SU-DHL-6 (cell line): Measurements from ENCODE around the gene SCLY.

Experiments used
- H2AFZ ChIP-seq: fragments of 200-600 bp; sonication (generic); 2 replicates; pipeline ENCODE4 v1.6.1; 2014; ENCODE audit warnings: low read depth, mild to moderate bottlenecking, moderate library complexity, mixed read lengths, antibody characterized with exemption, low read length; ENCODE audit not compliant: severe bottlenecking
- H3F3A ChIP-seq: fragments of 200-600 bp; shearing (Covaris generic); 2 replicates; pipeline ENCODE4 v1.6.0; 2016; ENCODE audit warnings: antibody characterized with exemption, mild to moderate bottlenecking; ENCODE audit not compliant: insufficient read depth
- H3K27ac ChIP-seq: fragments of 200-600 bp; sonication (generic); 2 replicates; pipeline ENCODE4 v1.5.1; 2016; ENCODE audit warnings: low read depth, mild to moderate bottlenecking, low read length, moderate library complexity, mixed read lengths
- H3K27me3 ChIP-seq: fragments of 200-600 bp; sonication (generic), shearing (Covaris generic); 2 replicates; pipeline ENCODE4 v1.6.0; 2014; ENCODE audit warnings: mild to moderate bottlenecking, low read length
- H3K36me3 ChIP-seq: fragments of 200-600 bp; sonication (generic); 2 replicates; pipeline ENCODE4 v1.6.1; 2014; ENCODE audit warnings: mild to moderate bottlenecking, low read length, mixed read lengths
- H3K4me2 ChIP-seq: fragments of 300-600, 200-600 bp; shearing (Covaris generic), sonication (generic); 2 replicates; pipeline ENCODE4 v1.6.0; 2014; ENCODE audit warnings: low read length, low read depth, mild to moderate bottlenecking; ENCODE audit not compliant: poor library complexity, severe bottlenecking
- H3K4me3 ChIP-seq: fragments of 200-600 bp; sonication (generic); 2 replicates; pipeline ENCODE4 v1.5.1; 2014; ENCODE audit warnings: antibody characterized with exemption, low read length, mild to moderate bottlenecking, mixed read lengths; ENCODE audit not compliant: insufficient read depth, poor library complexity, severe bottlenecking
- H3K79me2 ChIP-seq: fragments of 200-600 bp; sonication (generic); 2 replicates; pipeline ENCODE4 v1.6.1; 2014; ENCODE audit warnings: mild to moderate bottlenecking, low read length, moderate library complexity; ENCODE audit not compliant: insufficient read depth
- H3K9ac ChIP-seq: fragments of 200-600 bp; sonication (generic); 2 replicates; pipeline ENCODE4 v1.7.0; 2014; ENCODE audit warnings: mild to moderate bottlenecking, low read length
- H3K9me2 ChIP-seq: fragments of 200-600 bp; sonication (generic); replicated peaks from 2 replicates; pipeline ENCODE4 v1.6.1; 2014; ENCODE audit warnings: low read length; ENCODE audit not compliant: insufficient read depth
- H3K9me3 ChIP-seq: fragments of 200-600 bp; sonication (generic); 2 replicates; pipeline ENCODE4 v1.6.1; 2014; ENCODE audit warnings: low read length, mixed read lengths; ENCODE audit not compliant: insufficient read depth
- H4K20me1 ChIP-seq: fragments of 200-600 bp; sonication (generic); 2 replicates; pipeline ENCODE4 v1.6.1; 2014; ENCODE audit warnings: low read depth, mild to moderate bottlenecking, antibody characterized with exemption, low read length, moderate library complexity, mixed read lengths
- EZH2phosphoT487 ChIP-seq: fragments of 200-600 bp; sonication (generic), shearing (Covaris generic); conservative IDR thresholded peaks from 2 replicates; pipeline ENCODE4 v1.6.1; 2018; ENCODE audit warnings: mild to moderate bottlenecking, antibody characterized with exemption, low read length, moderate library complexity, mixed read lengths
- TF ChIP-seq, protein P1 (sequence below): fragments of 200-600 bp; sonication (generic); IDR thresholded peaks from one replicate; pipeline ENCODE4 v1.5.1; 2017; ENCODE audit warnings: antibody characterized with exemption, mild to moderate bottlenecking, low read length, moderate library complexity; ENCODE audit not compliant: insufficient read depth, poor library complexity, severe bottlenecking

SCLY gene

DNA sequence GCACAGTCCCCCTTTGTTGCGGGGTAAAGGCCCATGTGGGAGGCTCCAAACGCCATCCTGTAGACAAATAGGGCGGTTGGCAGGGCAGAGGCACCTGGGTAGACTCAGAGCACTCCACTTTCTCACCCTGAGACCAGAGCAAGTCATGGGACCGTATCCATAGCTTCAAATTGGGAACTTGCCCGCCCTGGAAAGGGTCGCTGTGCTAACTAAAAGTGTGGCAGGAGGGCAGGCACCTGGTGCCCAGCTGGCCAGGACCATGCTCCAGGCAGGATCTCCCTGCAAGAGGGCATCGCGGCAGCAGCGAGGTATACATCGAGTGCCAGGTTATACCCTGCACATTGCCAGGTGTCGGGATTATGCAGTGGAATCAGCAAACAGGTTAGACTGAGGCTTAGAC, 20.8 kb upstream of the SCLY start:
- H2AFZ ChIP-seq, result no peak overlapping the region
- H3K27me3 ChIP-seq, result no peaks in the 10 kb centered on the region
- no peaks in the 10 kb centered on the region for H3K9me2 ChIP-seq
- H3K4me2 ChIP-seq, result no peak overlapping the region
- H3K9ac ChIP-seq, result no peak overlapping the region
- no peak overlapping the region for H3K27ac ChIP-seq
- no peaks in the 10 kb centered on the region for H3K36me3 ChIP-seq
- H3K79me2 ChIP-seq, result no peaks in the 10 kb centered on the region
- H3K9me3 ChIP-seq, result no peaks in the 10 kb centered on the region
- H4K20me1 ChIP-seq, result no peaks in the 10 kb centered on the region
- no peaks in the 10 kb centered on the region for H3F3A ChIP-seq
- TF ChIP-seq, protein P1, sequence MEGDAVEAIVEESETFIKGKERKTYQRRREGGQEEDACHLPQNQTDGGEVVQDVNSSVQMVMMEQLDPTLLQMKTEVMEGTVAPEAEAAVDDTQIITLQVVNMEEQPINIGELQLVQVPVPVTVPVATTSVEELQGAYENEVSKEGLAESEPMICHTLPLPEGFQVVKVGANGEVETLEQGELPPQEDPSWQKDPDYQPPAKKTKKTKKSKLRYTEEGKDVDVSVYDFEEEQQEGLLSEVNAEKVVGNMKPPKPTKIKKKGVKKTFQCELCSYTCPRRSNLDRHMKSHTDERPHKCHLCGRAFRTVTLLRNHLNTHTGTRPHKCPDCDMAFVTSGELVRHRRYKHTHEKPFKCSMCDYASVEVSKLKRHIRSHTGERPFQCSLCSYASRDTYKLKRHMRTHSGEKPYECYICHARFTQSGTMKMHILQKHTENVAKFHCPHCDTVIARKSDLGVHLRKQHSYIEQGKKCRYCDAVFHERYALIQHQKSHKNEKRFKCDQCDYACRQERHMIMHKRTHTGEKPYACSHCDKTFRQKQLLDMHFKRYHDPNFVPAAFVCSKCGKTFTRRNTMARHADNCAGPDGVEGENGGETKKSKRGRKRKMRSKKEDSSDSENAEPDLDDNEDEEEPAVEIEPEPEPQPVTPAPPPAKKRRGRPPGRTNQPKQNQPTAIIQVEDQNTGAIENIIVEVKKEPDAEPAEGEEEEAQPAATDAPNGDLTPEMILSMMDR, result no peak
- TF ChIP-seq EZH2phosphoT487, result no peak
- no peak overlapping the region for H3K4me3 ChIP-seq

DNA sequence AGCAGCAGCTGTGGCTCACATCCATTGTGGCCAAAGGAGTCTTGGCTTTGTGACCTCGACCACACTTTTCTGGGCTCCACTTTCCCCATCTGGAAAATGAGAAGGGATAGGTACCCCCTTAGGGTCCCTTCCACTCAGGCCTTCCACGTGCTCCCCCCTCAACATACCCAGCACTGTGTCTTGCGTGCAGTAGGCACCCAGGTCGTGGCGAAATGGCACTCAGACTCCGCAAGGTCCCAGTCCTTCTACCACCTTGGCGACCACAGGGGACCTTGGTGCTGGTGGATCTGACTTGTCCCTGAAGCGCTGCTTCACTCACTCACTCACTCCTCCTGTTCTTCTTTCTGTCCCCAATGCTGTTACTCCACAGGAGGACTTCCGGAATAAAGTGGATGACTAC, 19.9 kb upstream of the SCLY start:
- TF ChIP-seq, protein P1, result no peak
- no peak for TF ChIP-seq EZH2phosphoT487
- Histone ChIP-seq H3K36me3 (no peaks in the 10 kb centered on the region), H3K27me3 (no peaks in the 10 kb centered on the region), H3K4me2 (no peak overlapping the region), H4K20me1 (no peaks in the 10 kb centered on the region), H3K9me3 (no peaks in the 10 kb centered on the region), H3K4me3 (no peak overlapping the region), H3K9me2 (no peaks in the 10 kb centered on the region), H3K27ac (no peak overlapping the region), H3K9ac (no peak overlapping the region), H2AFZ (no peak overlapping the region), H3K79me2 (no peaks in the 10 kb centered on the region), H3F3A (no peaks in the 10 kb centered on the region)

DNA sequence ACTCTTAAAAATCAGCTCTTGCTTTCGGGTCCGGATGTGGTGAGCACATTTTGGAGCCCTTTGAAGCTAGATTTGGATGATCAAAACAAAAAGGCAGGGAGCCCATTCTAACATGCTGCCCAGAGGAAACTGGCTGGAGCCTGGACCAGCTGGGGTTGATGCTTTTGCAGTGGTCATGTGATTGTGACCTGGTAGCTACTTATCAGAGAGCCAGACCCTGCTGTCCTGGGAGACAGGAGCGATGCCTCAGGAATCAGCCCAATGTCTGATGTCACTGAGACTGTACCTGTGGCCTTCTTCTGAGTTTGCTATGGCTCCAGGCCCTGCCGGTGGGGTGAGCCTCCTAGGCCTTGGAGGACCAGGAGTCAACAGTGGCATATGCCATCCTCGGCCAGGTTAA, 18.7 kb upstream of the SCLY start:
- no peaks in the 10 kb centered on the region for H3K79me2 ChIP-seq
- H3K9me3 ChIP-seq, result no peaks in the 10 kb centered on the region
- no peak for TF ChIP-seq EZH2phosphoT487
- TF ChIP-seq, protein P1, result no peak
- H2AFZ ChIP-seq, result no peak overlapping the region
- no peaks in the 10 kb centered on the region for H3F3A ChIP-seq
- H3K27me3 ChIP-seq, result no peaks in the 10 kb centered on the region
- H3K9ac ChIP-seq, result no peak overlapping the region
- H3K27ac ChIP-seq, result no peak overlapping the region
- H3K9me2 ChIP-seq, result no peaks in the 10 kb centered on the region
- no peaks in the 10 kb centered on the region for H3K36me3 ChIP-seq
- no peak overlapping the region for H3K4me3 ChIP-seq
- H4K20me1 ChIP-seq, result no peaks in the 10 kb centered on the region
- H3K4me2 ChIP-seq, result no peak overlapping the region
